HG03060 (cell line): ENCODE results near the gene PCYOX1L.
A peak's percentile ranks its signal among the peaks of the same experiment; 100 is the strongest.

Experiments
- ATAC-seq: cut with Tn5 transposase; IDR thresholded peaks from one replicate; pipeline ENCODE4 v1.9.1; 2021; ENCODE audit warnings: low read depth, moderate number of reproducible peaks; ENCODE audit not compliant: unreplicated experiment

PCYOX1L gene

GRCh38 chr5:149333711-149334443 is 24.0 kb upstream of the PCYOX1L start:
- ATAC-seq: no peak

- ATAC-seq: no peak
Measured at GRCh38 chr5:149337736-149338135, 20.1 kb upstream of the PCYOX1L start.

- ATAC-seq: no peak
Measured at GRCh38 chr5:149338364-149338763, 19.5 kb upstream of the PCYOX1L start.

- ATAC-seq: no peak
Measured at GRCh38 chr5:149340920-149341319, 16.9 kb upstream of the PCYOX1L start.

- ATAC-seq: no peak
Measured at GRCh38 chr5:149341876-149342275, 16.0 kb upstream of the PCYOX1L start.

- no peak for ATAC-seq
Measured at GRCh38 chr5:149344151-149344550, 13.7 kb upstream of the PCYOX1L start.

DNA sequence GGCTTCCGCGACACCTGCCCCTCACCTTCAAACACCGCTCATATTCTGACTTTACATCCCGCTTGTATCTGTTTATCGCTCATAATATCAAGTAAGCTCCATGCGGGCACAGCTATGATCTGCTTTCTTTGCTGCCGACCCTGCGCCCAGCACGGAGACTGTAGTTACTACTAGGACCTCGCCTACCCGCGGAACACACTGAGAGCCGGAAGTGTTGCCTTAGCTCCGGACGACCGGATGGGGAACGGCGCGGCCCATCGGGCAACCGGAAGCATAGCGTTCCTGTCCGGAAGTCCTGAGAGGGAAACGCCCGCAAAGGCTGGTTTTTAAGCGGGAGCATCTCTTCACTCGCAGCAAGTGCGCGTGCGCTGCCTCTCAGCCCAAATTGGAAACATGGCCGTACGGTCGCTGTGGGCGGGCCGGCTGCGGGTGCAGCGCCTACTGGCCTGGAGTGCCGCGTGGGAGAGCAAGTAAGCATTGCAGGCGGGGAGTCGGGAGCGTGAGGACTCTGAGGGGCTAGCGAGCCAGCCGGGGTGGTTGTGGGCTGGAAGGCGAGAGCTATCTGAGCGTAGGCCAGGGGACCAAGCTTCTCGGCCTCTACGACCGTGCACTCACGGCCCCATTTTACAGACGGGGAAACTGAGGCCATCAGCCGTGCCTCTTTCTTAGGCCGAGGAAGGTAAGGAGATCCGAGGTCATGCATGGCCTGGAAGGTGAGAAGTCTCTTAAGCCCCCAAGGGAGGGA is 12.5 kb upstream of the PCYOX1L start, which contains the start of gene GRPEL2:
Gene GRPEL2, plus strand, starts transcription at position 353 of the 745 bp plus-strand sequence. Its CDS starts 41 bp downstream, at position 394.
- peak; percentile 89 for ATAC-seq

DNA sequence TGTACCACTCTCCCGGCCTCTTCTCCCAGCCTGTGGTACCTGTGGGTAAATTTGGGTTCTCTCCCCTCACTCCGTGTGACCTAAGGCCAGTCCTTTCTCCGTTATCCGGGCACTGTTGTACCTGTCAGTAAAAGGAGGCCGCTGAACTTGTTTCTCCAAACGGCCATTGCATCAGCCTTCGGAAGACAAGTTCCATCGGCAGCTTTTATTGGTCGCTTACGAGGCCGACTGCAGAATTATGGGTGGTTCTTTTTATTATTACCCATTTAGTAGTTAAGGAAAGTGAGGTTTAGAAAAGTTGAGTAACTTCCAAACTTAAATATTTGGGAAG is 12.0 kb upstream of the PCYOX1L start:
- no peak for ATAC-seq

DNA sequence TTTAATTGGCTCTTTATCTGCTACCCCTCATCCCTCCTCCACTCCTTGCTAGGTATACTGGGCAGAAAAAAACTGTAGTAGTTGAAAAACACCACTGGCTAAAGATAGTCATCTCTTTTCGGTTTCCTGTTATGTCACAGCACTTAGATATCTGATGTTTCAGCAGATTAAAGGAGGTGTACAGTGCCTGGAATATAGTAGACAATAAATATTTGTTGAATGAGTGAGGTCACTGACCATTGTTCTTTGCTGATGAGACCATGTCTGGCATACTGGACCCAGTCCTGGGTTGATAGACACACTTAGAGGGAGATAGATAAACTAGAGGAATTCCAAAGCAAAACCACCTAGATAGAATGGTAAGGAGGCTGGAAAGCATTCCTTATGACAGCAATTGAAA is 9.3 kb upstream of the PCYOX1L start:
- ATAC-seq: no peak

DNA sequence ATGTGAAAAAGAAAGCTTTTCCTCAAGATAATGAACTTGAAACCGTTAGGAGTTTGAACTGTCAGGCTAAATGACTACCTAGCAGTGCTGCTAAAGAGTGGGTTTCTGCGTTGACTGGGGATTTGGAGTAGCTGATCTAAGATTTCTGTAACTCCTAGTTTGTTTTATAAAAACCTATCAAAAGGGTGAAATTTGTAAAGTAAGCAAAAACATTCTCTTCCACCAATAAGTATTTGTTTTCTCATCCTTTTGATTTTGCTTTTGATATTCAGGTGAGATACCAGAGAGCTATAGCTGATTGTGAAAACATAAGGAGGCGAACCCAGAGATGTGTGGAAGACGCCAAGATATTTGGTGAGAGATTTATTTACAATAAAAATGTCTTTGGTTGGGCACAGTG is 8.5 kb upstream of the PCYOX1L start:
- no peak for ATAC-seq

GRCh38 chr5:149352169-149352568 is 5.7 kb upstream of the PCYOX1L start:
- ATAC-seq: no peak

DNA sequence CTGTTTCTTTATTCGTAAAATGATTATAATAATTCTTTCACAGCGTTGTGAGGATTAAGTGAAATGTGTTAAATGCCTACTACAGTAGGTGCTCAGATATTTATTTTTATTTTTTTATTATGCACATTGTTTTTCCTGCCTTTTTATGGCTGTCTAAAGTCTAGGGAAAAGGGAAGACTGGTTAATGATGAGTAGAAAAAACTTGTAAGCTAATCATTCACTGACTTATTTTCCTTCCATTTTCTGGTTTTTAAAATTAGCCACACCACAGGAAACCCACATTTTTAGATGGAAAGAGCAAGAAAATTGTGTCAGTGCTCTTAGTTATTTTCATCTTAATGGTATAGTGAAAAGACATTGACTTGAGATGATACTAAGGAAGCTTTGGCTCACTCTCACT is 3.9 kb upstream of the PCYOX1L start:
- ATAC-seq: no peak

DNA sequence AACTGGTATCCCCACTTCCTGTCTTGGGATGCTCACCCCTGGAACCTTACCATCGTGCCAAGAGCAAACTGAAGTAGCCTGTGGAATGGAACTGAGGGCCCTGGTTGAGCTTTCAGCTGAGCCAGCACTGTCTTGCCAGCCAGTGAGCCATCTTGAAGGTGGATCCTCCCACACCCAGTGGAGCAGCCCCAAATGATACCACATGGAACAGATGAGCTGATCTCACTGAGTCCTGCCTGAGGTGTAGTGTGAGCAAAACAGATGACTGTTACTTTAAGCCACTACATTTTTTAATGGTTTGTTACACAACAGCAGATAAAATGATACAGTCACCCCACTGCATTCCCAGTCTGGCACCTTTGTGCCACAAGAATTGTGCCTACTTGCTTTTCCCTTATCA is 2.2 kb upstream of the PCYOX1L start:
- ATAC-seq: no peak

- ATAC-seq: no peak
Measured at GRCh38 chr5:149356391-149356790, 1.5 kb upstream of the PCYOX1L start.

GRCh38 chr5:149358294-149358651 is 427 bp downstream of the PCYOX1L start:
- no peak for ATAC-seq

DNA sequence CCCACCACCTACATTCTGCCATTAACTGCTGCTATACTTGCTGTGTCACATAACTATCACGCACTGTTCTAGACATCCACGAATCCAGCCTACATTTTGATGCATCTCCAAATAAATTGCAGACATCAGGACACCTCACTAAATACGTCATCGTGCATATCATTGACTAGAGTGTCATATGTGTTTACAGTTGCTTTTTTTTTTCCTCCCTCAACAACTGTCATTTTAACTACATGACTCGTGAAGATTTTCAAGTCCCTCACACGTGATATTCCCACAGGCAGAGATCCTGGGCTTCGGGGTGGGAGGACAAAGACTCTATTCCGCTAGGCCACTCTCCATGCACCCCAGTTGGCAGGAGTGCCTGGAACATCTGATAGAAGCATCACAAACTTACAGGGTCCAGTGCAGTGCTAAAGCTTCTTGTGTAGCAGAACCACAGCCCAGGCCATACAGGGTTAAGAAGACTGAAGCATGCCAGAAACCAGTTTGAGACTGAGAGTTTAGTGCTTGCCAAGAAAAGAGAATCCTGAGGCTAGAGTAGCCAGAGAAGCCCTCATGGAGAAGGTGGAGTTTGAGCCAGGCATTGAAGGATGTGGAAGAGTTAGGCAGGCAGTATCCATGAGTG is 1.1 kb downstream of the PCYOX1L start:
- ATAC-seq: no peak

- no peak for ATAC-seq
Measured at GRCh38 chr5:149360272-149360671, 2.4 kb downstream of the PCYOX1L start.

DNA sequence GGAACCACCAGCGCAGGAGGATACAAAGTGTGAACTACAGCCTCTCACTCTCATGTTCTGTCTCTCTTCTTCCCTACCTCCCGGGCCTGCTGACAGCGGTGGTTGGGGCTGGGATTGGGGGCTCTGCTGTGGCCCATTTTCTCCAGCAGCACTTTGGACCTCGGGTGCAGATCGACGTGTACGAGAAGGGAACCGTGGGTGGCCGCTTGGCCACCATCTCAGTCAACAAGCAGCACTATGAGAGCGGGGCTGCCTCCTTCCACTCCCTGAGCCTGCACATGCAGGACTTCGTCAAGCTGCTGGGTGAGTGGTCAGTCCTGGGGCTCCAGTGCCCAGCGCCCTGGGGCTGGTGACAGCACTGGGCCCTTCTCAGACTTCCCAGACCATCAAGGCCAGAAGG is 4.7 kb downstream of the PCYOX1L start:
- no peak for ATAC-seq

DNA sequence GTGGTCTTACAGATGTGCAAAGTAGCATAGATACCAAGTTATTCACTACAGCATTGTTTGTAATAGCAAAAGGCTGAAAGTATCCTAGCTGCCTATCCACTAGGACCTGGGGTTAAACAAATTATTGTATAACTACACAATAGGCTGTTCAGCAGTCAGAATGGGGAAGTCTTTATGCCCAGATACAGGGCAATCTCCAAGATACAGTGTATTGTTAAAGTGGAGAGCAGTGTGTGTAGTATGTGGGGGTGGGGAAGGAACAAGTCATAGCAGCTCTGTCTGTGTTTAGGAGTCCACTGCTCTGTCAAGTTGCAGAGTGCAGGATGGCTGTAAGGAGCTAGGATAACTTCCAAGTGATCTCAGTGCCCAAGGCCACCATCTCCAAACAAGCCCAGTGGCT is 5.5 kb downstream of the PCYOX1L start:
- ATAC-seq: no peak

DNA sequence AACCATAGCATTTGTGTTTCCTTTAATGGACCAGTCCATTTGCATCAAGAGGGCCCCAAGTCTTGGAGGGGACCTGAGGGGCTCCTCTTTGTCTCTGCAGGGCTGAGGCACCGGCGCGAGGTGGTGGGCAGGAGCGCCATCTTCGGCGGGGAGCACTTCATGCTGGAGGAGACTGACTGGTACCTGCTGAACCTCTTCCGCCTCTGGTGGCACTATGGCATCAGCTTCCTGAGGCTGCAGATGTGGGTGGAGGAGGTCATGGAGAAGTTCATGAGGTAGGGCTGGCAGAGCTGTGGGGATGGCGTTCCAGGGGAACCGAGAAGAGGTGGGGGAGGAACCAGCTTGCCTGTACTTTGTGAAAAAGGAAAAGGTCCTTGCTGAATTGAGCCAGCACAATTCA is 6.1 kb downstream of the PCYOX1L start:
- no peak for ATAC-seq

DNA sequence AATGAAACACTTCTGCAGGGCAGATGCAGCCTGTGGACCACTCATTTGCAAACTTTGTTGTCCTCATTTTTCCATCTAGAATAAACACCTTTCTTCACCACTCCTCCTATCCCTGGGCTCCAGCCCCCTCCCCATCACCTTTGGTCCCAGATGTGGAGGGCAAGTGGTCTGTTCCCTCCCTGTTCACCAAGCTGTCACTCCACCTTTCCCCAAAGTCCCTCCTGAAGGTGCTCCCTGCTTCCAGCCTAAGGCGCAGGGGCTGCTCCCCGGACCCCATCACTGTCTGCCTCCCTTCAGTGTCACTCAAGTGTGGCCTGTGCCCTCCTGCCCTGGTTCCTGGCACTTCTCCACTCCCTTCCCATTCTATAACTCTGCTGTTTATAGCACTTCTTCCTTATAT is 6.9 kb downstream of the PCYOX1L start:
- no peak for ATAC-seq

- ATAC-seq: no peak
Measured at GRCh38 chr5:149365418-149365817, 7.6 kb downstream of the PCYOX1L start.
